Adrenal gland (tissue), 5 donors: ENCODE results near the gene RYR2.

ENCODE experiments used
- CTCF ChIP-seq, 6 experiments: fragments of 450-650 bp in 4 of 6; fragments of 200-600 bp in 2 of 6; sonication (generic) in 1 of 6; IDR thresholded peaks; 1 replicate in 5 of 6; 2 replicates in 1 of 6; pipeline versions ENCODE4 v1.5.1 to v1.8.0; 2016 to 2021; ENCODE audit warnings: antibody characterized with exemption in 6 of 6, mild to moderate bottlenecking in 2 of 6, moderate library complexity in 1 of 6
- POLR2A ChIP-seq, 2 donors: fragments of 450-650 bp; IDR thresholded peaks; one replicate each; pipeline ENCODE4 v1.6.1; 2017; ENCODE audit warnings: antibody characterized with exemption in 2 of 2, mild to moderate bottlenecking in 2 of 2, moderate library complexity in 1 of 2
- donor health status: DM: no; HTN: no; CAD: no.

DNA sequence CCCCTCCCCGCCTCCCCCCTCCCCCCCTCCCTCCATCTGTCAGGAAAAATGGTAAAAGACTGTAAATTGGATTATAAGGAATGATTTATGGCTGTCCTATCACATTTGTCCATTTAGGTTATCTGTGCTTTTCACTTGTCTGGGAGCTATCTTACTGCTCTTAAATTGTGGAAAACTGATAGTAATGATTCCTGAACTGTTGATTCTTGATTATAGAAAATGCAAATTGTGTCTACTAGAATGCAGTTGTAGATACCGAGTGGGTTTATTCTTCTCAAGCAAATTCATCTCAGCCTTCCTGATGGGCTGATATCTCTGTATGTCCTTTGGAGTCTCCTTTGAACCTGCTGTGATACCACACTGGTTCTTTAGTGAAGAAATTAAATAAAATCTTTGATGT, 12.3 kb downstream of the RYR2 start:
- TF ChIP-seq CTCF (IDR thresholded peaks at IDR 0.05) (no peak), POLR2A (IDR thresholded peaks at IDR 0.05) (no peak)
